Epithelial cell of proximal tubule (primary cell): ENCODE results near the gene MCEE. TPM values are rescaled to one million over a fixed set of nuclear protein-coding genes. Genes with fewer than 3 reads are reported as not detected.
"Not testable (repeated sequence)": the region's sequence is repeated elsewhere in the genome, so short reads cannot be mapped to it uniquely, and the experiment has no call there.

Source experiments
- DNase-seq: peaks from one replicate; pipeline ENCODE4 v3.0.0-alpha.2; 2011; ENCODE audit warnings: low read depth
- H3K4me3 ChIP-seq: 2 replicates; pipeline ENCODE4 v1.5.1; 2011; ENCODE audit warnings: low read depth, mild to moderate bottlenecking, low read length
- CTCF ChIP-seq: conservative IDR thresholded peaks from 2 replicates; pipeline ENCODE4 v1.5.1; 2012; ENCODE audit warnings: low read depth, mild to moderate bottlenecking, low read length
- total RNA-seq: library from RNA; depleted of rRNA; stranded (reverse); fragments of >200 nt; gene quantifications from 2 replicates; pipeline ENCODE4 v1.2.3, GENCODE V29; 2015

The MCEE gene
- total RNA-seq, 1 donor from 2014 or later, result 2.4 TPM

DNA sequence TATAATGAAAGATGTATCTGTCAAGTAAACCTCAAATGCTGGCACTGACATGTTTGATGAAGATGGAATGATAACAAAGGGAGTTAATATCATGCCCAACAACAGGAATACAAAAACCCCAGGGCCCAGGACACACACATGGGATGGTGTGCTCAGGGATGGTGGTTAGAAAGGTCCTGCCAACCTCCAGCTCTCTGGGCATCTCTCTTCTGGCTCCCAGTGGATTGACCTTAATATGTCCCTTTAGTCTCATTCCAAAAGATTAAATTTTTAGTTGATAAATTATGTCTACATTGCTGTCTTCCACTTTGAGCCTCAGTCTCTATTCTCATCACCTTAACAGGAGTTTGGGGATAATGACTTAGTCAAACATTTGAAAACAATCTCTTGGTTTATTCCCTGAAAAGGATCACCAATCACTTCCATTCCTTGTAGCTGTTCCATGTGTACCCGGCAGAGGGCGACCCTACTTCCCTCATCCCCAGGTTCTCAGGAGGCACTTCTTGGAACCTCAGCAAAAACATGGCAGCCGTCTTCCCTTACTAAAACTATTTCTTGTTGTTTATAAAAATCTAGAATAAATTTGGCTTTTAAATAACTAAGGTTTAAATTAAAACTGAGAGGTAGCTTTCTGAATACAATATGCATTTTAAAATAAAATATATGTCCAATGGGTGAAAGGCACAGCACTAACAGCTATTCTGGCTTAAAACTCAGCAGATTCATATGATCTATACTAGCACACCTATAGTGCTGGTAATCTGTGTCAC lies 29.6 kb downstream of the MCEE start:
- no peak for DNase-seq
- H3K4me3 ChIP-seq, result no peak overlapping the region
- TF ChIP-seq CTCF, result peak; percentile 67

- not testable (repeated sequence) for H3K4me3 ChIP-seq, DNase-seq
These were observed 37.4 kb downstream of the MCEE start for GRCh38 chr2:71092491-71093260.

- not testable (repeated sequence) for H3K4me3 ChIP-seq
These were observed 38.2 kb downstream of the MCEE start for GRCh38 chr2:71091808-71092207.

GRCh38 chr2:71089475-71089874 lies 40.6 kb downstream of the MCEE start:
- DNase-seq, result not testable (repeated sequence)

More at GRCh38 chr2:71091808-71092207, 38.2 kb downstream of the MCEE start:
- DNase-seq, result not testable (repeated sequence)

DNA sequence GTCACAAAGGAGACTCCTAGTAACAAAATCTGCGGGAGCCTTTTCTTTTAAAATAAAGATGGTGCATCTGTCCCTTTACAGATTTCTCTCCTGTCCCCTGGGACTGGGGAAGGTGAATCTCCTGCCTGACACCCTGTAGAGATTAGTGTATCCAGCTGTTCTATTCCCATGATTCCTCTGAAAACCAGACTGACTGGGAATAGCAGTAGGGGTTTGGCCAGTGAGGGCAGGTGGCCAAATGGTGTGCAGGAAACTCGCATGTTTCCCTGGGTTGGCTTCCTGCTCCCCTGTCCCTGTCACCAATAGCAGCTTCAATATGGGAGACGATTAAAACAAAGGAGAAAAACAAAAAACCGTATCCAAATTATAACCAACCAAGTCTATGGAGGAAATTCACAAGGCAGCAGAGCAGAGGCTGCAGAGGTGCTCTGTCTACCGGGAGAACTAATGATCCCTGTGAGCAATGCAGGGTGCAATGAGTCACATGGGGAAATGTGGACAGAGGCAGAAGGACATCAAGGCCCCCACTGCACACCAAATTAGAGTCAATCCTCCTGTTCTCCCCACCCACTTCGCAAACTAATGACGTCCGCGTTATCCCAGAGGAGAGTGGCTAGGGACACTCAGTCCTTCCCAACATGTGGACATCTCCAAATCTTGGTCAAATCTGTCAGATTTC lies 44.6 kb downstream of the MCEE start:
- DNase-seq, H3K4me3 ChIP-seq: not testable (repeated sequence)

More at GRCh38 chr2:71089475-71089874, 40.6 kb downstream of the MCEE start:
- H3K4me3 ChIP-seq, result not testable (repeated sequence)

DNA sequence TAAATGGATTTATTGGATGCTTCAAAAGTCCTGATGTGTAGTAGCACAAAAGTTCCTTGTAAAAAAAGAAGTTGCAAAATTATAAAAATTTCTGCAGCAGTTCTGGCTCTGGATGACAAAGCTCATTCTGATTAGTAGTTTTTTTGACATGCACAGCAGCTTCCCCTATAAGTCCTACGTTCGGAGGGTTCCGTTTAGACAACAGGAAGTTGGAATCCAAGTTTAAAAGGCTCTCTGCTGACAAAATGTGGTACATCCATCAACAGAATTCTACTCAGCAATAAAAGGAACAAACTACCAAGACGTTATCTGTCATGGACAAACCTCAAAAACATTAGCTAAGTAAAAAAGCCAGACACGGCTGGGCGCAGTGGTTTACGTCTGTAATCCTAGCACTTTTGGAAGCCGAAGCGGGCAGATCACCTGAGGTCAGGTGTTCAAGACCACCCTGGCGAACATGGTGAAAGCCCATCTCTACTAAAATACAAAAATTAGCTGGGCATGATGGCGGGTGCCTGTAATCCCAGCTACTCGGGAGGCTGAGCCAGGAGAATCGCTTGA lies 46.2 kb downstream of the MCEE start:
- H3K4me3 ChIP-seq, result peak overlapping the region; percentile 10

GRCh38 chr2:71083297-71083696 lies 46.7 kb downstream of the MCEE start:
- H3K4me3 ChIP-seq, DNase-seq: not testable (repeated sequence)

More for the DNA sequence above, 46.2 kb downstream of the MCEE start:
- DNase-seq, result not testable (repeated sequence)

DNA sequence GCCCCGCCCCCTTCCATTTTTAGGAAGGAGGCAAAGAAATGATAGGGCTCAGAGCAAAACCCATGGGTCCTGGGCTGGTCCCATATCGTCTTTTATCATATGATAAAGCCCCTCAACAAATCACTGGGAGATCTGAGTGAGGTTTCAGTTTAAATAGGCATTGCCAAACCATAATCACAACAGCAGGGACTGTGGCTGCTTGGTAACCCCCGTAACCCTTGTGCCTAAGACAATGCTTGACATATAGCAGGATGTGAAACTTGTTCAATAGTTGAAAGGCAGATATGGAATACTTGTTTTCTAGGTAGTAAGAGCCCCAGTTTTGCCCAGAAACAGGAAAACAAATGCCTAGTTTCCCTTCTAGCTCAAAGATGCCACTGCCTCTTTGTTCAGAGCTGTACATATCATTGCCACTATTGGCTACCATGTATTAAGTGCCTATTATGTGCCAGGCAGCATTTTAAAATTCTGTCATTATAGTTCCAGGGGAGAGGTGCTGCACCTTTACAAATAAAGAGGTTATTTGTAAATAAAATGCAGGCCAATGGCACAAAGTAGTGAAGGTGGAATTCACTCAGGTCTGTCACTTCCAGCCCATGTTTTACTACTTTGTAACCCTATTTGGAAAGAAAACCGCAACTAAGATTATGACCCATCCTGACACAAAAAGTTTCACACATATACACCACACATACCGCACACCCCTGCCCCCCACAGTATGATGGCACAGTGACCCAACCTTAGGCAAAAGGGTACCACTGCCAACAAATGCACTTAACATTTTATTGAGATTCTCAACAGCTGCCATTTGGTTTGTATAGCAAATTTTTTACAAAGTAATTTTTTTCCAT lies 47.4 kb downstream of the MCEE start:
- no peak for DNase-seq
- H3K4me3 ChIP-seq, result no peak overlapping the region
- TF ChIP-seq CTCF, result no peak

- H3K4me3 ChIP-seq, result no peak overlapping the region
- no peak for DNase-seq
- TF ChIP-seq CTCF, result no peak
These were observed 51.4 kb downstream of the MCEE start for GRCh38 chr2:71078624-71079023.
